ENCODE data around the gene RSBN1L.

- no peak for TF ChIP-seq POLR2AphosphoS5 (IDR thresholded peaks at IDR 0.05; ENCODE audit: low read depth, low read length)
- TF ChIP-seq REST (IDR thresholded peaks at IDR 0.05; ENCODE audit: insufficient read depth in 1 of 2, low read depth in 2 of 2, low read length in 2 of 2) = no peak
- TF ChIP-seq TAF1 (IDR thresholded peaks at IDR 0.05; ENCODE audit: borderline replicate concordance, insufficient read depth, low read length) = no peak
Measured at GRCh38 chr7:77770316-77770715, 74.1 kb downstream of the RSBN1L start.
